Measurements from ENCODE around the gene DUSP15.
"Not testable (repeated sequence)": the region's sequence is repeated elsewhere in the genome, so short reads cannot be mapped to it uniquely, and the experiment has no call there.

Gene DUSP15

GRCh38 chr20:31838646-31839292, 31.6 kb downstream of the DUSP15 start:
- no peak for DNase-seq

GRCh38 chr20:31837896-31838397, 32.4 kb downstream of the DUSP15 start:
- no peak for DNase-seq

DNA sequence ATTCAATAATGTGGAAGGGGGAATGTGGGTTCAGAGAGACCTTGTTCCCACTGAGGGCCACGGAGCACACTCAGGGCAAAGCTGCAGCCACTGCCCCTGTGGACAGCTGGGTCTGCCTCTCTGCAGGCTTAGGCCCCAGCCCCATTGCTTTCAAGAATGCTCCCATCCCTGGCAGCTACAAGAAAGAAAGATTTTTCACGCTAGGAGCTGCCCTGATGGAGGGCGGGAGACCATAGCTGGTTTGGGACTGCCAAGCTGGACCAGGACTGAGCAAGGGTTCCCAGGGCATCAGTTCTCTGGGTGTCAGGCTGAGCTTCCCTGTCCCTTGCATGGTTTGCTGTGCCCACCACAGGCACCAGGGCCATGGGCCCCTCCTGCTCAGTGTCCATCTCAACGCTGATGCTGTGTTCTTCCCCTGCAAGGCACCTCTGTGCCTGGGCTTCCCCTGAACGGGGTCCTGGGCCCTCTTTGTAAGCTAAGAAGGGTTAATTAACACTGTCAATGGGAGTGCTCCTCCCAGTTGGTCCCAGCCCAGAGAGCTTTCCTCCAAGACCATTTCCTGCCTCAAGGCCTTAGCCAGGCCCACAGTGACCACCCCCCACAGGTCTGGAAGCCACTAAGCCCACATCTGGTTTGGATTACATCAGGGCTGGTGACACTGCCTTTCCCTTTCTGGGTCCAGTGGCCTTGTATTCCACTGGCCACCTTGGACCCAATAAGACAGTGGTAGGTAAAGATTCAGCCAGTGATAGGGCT, 33.3 kb downstream of the DUSP15 start:
- DNase-seq, result no peak

DNA sequence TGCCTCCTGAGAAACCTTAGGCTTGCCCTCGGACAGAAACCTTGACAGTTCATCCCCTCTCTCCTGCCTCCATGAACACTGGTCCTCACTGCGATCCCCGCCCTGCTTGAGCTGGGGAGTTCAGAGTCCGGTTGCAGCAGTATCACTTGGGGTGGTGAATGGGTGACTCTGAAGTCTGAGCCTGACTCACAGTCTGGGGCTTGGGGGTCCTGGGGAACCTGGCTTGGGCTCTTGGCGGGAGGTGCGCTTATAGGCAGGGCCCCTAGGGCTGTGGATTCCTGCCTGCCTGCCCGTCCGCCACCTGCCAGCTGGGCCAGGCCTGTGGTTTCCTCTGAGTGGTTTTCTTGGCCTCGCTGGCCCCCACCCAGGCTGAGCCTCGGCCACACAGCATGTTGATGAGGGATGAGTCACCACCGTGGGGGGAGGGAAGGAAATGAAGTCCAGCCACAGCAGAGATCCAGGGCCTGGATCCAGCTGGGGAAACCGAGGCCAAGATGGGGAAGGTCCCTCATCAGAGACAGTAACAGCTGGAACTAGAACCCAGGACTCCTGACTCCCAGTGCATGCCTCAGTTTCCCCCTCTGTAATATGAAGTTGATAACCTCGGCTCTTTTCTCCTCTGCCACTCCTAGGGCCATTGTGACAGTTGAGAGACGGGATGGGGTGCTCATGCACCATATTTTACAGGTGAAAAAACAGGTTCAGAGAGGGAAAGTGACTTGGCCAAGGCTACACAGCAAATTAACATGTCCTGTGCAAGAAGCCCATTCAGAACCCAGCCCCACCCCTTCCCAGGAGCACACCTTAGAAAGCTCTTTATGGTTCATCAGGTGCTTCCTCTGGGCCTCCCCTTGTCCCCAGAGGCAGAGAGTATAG, 34.1 kb downstream of the DUSP15 start:
- peak; percentile 78 for DNase-seq

DNA sequence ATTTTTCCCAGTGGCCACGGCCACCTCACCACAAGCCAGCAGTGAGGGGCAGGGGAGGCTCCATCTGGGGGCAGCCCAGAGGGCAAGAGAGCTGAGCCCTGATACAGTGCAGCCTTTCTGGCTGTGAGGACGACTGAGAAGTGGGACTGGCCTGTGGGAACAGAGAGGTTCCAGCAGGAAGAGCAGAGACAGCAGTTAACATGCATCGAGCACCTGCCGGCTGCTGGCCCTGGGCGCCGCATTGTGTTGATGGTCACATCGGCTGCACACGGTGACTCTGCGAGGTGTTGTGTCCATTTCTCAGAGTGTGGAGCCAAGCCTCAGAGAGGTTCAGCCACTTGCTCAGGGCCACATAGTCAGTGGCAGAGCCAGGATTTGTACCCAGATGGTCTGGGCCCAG, 34.8 kb downstream of the DUSP15 start:
- DNase-seq, result no peak

DNA sequence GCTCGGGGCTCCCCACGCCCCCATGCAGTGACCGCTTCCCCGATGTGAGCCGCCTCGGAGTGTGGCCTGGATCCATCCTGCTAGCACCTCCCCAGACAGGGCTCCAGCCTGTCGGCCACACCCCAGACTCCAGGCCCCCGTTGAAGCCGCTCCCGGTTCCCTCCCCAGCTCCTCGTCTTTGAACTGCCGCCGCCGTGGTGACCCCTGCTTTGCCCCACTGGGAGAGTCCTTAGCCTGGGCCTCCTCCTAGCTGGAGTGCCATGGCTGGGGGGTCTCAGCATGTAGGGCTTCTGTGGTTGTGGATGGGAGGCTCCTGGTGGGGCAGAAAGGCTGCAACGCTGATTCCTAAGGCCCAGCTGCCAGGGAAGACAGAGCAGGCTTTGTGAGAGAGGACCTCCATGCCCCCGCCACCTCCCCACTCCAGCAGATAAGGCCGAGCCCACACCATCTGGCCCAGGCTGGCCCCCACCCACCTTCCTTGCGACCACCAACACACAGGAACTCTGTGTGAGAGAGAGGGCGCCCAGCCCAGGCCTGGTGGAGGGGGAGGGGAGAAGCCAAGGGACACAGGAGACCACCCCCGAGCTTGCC, 36.3 kb downstream of the DUSP15 start:
- no peak for DNase-seq

DNA sequence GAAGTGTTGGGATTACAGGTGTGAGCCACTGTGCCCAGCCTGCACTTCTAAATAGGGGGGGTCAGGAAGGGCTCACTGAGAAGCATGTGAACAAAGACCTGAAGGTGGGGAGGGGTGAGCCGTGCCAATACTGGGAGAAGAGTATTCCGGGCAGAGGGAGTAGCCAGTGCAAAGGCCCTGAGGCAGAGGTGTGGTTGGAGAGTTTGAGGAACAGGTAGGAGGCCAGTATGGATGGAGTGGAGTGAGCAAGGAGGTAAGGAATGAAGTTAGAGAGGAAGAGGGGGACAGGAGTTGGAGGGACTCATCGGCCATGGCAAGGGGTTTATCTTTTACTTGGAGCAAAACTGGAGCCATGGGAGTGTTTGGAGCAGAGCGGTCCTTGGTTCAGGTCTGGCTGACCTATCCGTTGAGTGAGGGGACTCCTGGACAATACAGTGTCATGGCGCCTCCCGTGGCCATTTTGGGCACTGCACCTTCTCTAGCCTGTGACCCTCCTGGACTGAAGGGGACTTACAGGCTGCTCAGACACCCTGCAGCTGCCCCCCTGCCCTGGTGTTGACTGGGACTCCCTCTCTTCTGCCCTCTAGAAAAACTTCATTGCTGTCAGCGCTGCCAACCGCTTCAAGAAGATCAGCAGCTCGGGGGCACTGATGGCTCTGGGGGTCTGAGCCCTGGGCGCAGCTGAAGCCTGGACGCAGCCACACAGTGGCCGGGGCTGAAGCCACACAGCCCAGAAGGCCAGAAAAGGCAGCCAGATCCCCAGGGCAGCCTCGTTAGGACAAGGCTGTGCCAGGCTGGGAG, 37.0 kb downstream of the DUSP15 start:
- peak; percentile 63 for DNase-seq

DNA sequence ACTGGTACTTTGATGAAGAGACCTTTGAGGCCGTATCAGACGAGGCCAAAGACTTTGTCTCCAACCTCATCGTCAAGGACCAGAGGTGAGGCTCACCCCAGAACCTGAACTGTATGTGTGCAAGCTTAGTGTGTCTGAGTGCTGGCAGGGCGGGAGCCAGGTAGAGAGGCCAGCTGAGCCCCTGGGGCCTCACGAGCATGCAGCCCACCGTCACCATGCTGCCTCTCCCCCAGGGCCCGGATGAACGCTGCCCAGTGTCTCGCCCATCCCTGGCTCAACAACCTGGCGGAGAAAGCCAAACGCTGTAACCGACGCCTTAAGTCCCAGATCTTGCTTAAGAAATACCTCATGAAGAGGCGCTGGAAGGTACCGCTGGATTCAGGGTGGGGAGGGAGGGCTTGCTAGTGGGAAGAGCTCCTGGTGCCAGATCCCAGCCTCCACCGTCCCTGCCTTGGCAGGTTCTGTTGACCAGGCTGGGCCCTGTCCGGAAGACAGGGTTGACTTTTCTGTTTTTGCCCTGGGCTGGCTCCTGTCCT, 38.5 kb downstream of the DUSP15 start:
- no peak for DNase-seq

DNA sequence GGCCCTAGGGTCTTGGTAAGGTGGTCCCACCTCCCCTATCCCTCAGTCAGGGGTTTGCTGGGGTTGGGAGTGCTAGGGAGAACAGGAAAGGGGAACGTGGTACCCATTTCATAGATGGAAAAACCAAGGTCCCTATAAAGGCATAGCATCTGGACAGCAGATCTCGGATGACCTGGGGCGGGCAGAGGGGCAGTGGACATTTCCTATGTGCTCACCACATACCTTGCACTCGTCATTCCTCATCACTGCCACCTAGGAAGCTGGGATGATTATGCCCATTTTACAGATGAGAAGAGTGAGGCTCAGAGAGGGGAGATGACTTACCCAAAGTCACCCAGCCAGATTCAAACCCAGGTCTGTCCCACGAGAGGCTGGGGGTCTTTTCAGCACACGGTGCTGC, 39.1 kb downstream of the DUSP15 start:
- no peak for DNase-seq

- DNase-seq, result no peak
Observed at GRCh38 chr20:31830406-31830981, 39.8 kb downstream of the DUSP15 start.

- DNase-seq, result no peak
Observed at GRCh38 chr20:31829731-31830130, 40.6 kb downstream of the DUSP15 start.

DNA sequence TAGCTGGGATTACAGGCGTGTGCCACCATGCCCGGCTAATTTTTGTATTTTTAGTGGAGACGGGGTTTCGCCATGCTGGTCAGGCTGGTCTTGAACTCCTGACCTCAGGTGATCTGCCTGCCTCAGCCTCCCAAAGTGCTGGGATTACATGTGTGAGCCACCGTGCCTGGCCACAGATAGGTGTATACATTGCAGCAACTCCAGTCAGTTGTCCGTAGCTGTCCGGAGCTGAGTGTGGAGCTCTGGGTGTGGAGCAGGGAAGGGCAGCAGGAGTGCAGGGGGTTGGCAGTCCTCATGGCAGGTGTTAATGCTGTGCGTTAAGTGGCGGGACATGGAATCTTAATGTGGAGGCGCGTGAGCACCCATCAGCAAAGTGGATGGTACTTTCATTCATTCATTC, 42.3 kb downstream of the DUSP15 start:
- not testable (repeated sequence) for DNase-seq

GRCh38 chr20:31827059-31827458, 43.3 kb downstream of the DUSP15 start:
- DNase-seq, result no peak

GRCh38 chr20:31826074-31826473, 44.3 kb downstream of the DUSP15 start:
- DNase-seq, result no peak

DNA sequence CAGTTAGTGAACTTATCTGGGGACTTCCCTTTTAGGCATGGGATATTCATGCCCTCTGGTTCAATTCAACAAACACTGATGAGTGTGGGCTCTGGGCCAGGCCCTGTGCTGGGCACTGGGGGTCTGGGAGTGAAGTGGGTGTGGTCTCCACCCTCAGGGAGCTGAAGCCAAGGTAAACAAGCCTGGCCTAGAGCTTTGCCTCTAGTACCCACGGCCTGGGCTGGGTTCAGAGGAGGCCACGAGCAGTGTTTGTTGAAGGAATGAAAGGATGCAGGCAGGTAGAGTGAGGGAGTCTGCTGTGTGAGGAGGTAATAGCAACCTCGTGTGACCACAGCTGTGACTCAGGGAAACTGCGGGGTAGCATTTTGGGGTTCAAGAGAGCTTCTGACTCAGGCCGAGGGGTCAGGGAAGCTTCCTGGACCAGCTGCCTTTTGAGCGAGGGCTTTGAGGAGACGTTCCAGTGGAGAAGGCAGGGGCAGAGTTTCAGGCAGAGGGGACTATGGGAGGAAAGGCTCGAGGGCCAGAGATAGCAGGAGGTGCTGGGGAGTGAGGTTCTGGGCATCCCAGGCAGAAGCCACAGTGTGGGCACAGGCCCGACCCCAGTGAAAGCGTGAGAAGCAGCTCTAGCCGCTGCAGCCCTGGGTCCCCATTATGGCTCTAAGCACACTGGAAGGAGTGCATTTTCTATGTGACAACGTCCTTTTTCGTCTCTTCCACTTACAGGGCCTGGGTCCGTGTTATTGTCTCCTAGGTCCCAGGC, 45.6 kb downstream of the DUSP15 start:
- no peak for DNase-seq

GRCh38 chr20:31824125-31824485, 46.2 kb downstream of the DUSP15 start:
- no peak for DNase-seq

DNA sequence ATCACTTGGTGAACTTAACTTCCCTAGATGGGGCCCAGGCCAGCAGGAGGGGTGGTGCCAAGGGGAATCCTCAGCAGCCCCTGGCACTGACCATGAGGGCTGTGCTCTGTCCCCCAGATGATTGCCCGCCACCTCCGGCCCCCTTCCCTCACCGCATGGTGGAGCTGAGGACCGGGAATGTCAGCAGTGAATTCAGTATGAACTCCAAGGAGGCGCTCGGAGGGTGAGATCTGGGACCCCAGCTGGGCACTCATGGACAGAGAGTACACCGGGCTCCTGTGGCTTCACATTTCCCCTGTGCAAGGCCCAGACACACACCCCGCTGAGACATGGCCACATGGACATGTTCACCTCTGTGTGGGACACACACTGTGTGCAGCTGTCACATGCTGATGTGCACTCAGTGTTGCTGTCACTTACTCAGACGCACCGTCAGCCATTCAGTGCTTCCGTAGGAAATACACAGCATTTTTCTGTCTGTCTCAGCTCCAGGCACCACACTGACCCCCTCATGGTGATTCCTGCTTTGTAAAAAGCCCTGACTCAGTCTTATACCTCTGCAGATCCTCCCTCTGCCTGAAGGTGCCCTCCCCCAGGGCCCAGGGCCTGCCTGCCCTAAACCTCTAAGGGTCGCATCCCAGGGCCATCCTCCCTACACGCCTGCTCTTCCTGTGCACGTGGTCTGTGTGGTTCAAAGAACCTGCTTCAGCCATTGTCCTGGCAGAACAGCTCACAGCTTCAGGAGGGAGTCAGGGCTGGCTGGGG, 46.8 kb downstream of the DUSP15 start:
- no peak for DNase-seq

DNA sequence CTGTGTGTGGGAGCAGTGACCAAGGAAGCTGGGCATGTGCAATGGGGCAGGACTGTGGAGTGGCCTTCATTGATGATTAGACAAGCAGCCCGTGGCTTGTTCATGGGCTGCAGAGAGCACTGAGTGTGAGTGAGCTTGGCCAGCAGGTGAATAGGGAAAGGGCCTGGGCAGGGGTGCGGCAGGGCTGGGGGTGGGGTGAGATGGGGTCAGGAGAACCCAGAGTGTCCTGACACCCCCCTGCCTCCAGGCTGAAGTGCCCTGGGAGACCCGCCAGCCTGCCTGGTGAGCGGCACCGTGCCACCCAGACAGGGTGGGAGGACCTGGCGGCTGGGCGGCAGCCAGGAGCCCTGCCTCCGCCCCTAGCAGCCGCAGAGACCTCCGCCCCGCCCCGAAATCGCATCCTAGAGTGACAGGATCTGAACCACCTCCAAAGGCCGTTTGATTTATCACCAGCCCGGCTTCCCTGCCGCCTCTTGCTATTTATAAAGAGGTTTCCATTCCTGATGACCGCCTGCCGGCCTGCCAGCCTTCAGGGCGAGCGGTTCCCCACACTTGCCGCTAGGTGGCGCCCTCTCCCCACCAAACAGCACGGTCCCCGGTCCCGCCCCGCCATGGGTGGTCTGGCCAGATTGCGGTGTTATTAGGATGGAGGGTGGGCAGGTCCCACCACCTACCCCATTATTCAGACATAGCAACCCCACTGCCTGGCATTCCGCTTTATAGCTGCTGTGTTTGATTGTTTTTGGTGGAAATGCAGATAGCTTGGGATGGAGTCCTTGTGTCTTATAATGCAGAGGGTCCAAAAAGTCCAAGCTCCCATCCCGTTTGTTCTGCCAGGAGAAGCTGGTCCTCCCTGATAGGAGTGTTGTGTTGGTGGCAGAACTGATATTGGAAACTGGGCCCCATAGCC, 47.7 kb downstream of the DUSP15 start:
- DNase-seq, result peak; percentile 65

GRCh38 chr20:31821427-31821826, 48.9 kb downstream of the DUSP15 start:
- DNase-seq, result no peak
